Gastrocnemius medialis (tissue), 4 donors: ENCODE results near the gene DMTF1.

Experiments
- POLR2A ChIP-seq, 2 donors: fragments of 450-650 bp; IDR thresholded peaks; one replicate each; pipeline ENCODE4 v1.6.1; 2017; ENCODE audit warnings: antibody characterized with exemption in 2 of 2, mild to moderate bottlenecking in 2 of 2, moderate library complexity in 2 of 2
- TF ChIP-seq, protein P1 (sequence below), 5 experiments: fragments of 450-650 bp in 3 of 5; fragments of 200-600 bp in 2 of 5; sonication (generic) in 2 of 5; IDR thresholded peaks in 4 of 5; conservative IDR thresholded peaks in 1 of 5; 1 replicate in 4 of 5; 2 replicates in 1 of 5; pipeline ENCODE4 v1.5.1; 2016 to 2019; ENCODE audit warnings: antibody characterized with exemption in 5 of 5, mild to moderate bottlenecking in 3 of 5, moderate library complexity in 3 of 5

DNA sequence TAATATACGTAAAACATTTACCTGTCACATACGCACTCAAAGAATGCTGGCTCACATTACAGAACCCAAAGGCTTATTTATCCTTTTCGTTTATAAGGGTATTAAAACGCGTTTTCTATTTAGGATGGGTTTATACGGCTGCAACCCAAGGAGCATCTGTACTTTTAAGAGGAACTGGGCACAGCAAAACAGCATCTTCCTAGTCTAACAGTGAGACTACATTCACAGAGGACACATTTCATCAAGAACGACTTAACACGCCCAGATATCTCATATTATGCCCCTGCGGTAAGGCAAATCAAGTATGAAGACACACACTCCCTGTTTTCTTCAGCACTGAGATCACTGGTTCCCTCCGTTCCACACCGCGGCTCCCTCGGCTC lies 533 bp upstream of the DMTF1 start:
- TF ChIP-seq, protein P1, sequence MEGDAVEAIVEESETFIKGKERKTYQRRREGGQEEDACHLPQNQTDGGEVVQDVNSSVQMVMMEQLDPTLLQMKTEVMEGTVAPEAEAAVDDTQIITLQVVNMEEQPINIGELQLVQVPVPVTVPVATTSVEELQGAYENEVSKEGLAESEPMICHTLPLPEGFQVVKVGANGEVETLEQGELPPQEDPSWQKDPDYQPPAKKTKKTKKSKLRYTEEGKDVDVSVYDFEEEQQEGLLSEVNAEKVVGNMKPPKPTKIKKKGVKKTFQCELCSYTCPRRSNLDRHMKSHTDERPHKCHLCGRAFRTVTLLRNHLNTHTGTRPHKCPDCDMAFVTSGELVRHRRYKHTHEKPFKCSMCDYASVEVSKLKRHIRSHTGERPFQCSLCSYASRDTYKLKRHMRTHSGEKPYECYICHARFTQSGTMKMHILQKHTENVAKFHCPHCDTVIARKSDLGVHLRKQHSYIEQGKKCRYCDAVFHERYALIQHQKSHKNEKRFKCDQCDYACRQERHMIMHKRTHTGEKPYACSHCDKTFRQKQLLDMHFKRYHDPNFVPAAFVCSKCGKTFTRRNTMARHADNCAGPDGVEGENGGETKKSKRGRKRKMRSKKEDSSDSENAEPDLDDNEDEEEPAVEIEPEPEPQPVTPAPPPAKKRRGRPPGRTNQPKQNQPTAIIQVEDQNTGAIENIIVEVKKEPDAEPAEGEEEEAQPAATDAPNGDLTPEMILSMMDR (IDR thresholded peaks at IDR 0.05 in 4 of 5, conservative IDR thresholded peaks at IDR 0.05 in 1 of 5), result no peak
- TF ChIP-seq POLR2A (IDR thresholded peaks at IDR 0.05), result no peak
